ENCODE data around the gene IGIP.

The IGIP gene

GRCh38 chr5:140168371-140168770 lies 42.6 kb downstream of the IGIP start:
- DNase-seq = no peak

- no peak for DNase-seq
These were observed 43.7 kb downstream of the IGIP start for GRCh38 chr5:140169410-140169809.

- DNase-seq = no peak
These were observed 46.7 kb downstream of the IGIP start for GRCh38 chr5:140172483-140172882.

GRCh38 chr5:140174014-140174413 lies 48.3 kb downstream of the IGIP start:
- DNase-seq = no peak

- DNase-seq = peak; percentile 92
These were observed 49.0 kb downstream of the IGIP start, which contains the start of gene CYSTM1 for GRCh38 chr5:140174465-140175366. Gene CYSTM1 (plus strand): TSS chr5:140175188. CDS start chr5:140194466, 19,278 bp downstream.

GRCh38 chr5:140175367-140176030 lies 49.8 kb downstream of the IGIP start:
- peak; percentile 57 for DNase-seq

- no peak for DNase-seq
These were observed 50.3 kb downstream of the IGIP start for GRCh38 chr5:140176031-140176387.

- no peak for DNase-seq
These were observed 52.3 kb downstream of the IGIP start for GRCh38 chr5:140178086-140178410.

GRCh38 chr5:140178482-140179116 lies 52.9 kb downstream of the IGIP start:
- no peak for DNase-seq
